Hematopoietic multipotent progenitor cell treated with erythropoietin and hydrocortisone succinate and interleukin-3 and kit ligand, for 8 days (in vitro differentiated cells): ENCODE data around the gene PRL.

Source experiments
- DNase-seq: peaks from one replicate; pipeline ENCODE4 v3.0.0-alpha.2; 2015

The PRL gene

DNA sequence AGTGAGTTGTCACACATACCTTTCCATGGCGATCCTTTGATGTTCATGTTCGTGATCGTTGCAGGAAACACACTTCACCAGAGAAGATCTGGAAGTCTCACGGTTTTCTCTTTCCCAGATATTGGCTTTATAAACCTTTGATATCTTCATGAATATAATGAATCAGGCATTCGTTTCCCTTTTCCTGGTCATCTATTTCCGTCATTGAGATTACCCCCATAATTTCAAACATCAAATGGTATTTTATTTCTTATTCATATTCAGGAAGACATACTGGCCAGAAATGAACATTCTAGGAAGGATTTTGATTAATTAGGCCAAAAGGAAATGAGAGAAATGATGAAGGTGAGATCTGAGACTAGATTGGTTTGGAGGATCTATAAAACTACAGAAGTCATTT, at the start of gene PRL:
Gene PRL (minus strand): TSS at position 101 of the 400 bp plus-strand sequence. CDS start 54 bp downstream, at position 47.
- DNase-seq: no peak

GRCh38 chr6:22343864-22344263, 47.0 kb upstream of the PRL start:
- DNase-seq: no peak

DNA sequence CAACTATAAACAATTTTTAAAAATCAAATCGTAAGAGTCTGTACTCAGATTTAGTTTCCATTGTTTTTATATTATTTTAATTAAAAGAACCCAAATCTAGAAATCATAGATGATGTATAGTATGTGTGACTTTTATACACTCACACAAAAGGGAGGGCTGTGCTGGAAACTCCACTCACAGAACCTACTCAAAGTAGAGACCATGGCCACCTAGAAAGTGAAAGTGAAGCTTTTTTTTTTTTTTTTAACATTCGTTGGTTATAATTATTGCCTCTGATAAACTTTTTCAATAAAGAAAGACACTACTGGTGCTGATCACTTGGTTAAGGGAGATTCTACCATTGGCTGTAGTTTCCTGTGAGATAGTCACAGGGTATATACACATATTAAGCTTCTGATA, 37.9 kb upstream of the PRL start:
- DNase-seq: no peak

DNA sequence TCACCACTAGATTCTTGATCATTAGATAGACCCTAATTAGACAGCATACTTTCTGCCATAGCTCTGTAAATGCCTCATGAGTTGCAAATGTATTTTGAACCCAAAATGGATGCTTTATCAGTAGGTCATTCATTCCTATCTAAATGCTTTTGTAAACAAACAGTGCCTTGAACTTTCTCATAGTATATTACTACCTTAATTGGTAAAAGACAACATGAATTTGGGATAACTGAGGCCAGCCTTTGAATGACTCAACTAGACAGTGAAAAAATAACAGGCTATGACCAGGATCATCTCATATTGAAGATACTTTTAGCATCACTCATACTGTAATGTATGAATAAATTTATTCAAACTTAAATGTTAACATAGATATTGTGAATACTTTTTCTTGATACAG, 37.0 kb upstream of the PRL start:
- no peak for DNase-seq

GRCh38 chr6:22332711-22333110, 35.9 kb upstream of the PRL start:
- no peak for DNase-seq

GRCh38 chr6:22332216-22332615, 35.4 kb upstream of the PRL start:
- no peak for DNase-seq

GRCh38 chr6:22330941-22331340, 34.1 kb upstream of the PRL start:
- no peak for DNase-seq

GRCh38 chr6:22328474-22328873, 31.6 kb upstream of the PRL start:
- DNase-seq: no peak

DNA sequence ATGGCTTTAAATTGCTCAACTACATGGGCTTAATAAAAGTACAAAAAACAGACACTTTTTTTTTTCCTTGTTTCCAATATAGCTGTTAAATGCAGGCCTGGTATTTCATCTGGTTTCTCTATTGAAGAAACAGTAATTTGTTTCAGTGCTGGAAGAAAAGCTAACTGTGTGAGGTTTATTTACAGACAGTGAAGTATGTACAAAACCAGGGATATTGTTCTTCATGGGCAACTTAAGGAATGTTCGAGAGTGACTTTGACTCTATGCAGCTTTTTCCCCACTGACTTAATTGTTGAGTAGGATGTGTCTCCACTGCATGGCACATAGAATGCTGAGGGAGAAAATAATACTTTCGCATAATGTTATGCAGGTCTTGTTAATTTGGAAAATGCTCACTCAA, 31.0 kb upstream of the PRL start:
- no peak for DNase-seq

DNA sequence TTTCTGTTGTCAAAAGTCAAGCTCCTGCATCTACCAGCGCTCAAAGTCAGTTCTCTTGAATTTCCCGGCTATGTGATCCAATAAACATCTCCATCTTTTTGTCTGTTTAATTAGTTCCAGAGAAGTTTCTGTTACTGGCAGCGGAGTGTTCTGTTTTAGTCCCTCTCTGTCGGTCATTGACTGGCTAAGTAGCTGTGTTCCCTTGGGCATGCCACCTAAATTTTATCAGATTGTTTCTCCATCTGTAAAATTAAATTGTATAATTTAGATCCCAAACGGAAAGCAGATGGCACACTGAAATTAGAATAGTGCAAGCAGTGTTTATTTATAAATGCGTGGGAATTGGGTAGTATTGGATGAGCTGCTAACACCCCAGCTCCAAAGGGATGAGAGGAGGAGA, 29.7 kb upstream of the PRL start:
- DNase-seq: no peak

GRCh38 chr6:22325481-22325880, 28.6 kb upstream of the PRL start:
- DNase-seq: no peak

GRCh38 chr6:22323848-22324247, 27.0 kb upstream of the PRL start:
- DNase-seq: no peak

DNA sequence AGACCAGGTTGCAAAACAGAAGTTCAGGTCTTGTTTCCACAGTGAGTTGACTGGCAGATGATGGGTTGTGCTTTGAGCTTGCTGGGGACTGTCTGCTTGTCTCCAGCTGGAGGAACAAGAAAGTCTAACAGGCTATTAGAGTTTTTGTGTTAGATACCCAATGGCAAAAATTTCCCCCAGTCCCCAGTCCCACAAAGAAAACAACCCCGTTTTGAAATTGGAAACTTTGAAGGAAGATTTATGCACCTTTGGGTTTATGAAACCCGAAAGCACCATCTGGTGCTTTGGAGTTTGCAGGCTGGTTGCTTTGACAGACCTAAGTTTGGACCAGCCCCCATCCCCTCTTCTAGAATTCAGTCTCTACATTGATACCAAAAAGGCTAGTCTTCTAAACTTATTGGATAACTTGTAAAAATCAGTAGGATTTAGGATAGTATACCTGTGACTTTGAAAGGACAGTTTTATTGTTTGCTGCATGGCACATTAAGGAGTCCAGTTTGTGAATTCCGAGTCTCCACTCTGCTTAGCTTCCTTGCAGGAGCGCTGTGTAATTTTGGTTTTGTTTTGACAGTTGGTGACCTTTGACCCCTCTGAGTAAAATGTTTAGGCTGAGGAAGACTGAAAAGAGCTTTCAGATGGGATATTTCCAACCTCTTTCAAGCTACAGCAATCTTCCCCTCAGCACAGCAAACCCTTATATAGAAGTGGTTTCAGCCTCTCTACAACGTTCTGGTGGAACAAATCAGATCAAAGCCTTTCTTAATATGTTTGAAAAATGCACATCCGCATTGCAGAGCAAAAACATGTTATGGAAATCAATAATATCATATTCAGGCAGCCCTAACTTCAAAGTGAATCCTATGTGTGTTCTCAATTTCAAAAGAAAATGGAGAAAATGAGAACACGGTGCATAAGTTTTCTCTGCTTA, 25.5 kb upstream of the PRL start:
- DNase-seq: no peak

GRCh38 chr6:22320750-22321149, 23.9 kb upstream of the PRL start:
- DNase-seq: no peak

DNA sequence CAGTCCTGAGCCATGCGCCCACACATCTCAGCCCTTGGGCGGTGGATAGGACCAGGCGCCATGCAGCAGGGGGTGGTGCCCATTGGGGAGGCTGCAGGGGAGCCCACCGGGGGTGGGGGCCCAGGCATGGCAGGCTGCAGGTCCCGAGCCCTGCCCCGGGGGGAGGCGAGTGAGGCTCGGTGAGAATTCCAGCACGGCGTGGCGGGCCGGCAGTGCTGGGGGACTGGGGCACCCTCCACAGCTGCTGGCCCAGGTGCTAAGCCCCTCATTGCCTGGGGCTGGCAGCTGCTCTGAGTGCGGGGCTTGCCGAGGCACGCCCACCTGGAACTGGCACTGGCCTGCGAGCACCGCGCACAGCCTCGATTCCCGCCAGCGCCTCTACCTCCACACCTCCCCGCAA, 21.6 kb upstream of the PRL start:
- DNase-seq: no peak

DNA sequence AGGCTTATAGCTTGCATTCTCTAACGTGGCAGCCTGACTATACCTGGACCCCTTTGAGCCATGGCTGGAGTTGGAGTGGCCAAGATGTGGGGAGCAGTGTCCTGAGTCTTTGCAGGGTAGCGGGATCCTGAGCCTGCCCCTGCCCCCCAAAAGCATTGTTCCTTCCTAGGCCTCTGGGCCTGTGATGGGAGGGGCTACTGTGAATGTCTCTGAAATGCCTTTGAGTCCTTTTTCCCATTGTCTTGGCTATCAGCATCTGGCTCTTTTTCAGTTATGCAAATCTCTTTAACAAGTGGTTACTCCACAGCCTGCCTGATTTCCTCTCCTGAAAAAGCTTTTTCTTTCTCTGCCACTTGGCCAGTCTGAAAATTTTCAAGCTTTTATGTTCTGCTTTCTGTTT, 17.0 kb upstream of the PRL start:
- no peak for DNase-seq

- DNase-seq: no peak
Measured at GRCh38 chr6:22308939-22309338, 12.1 kb upstream of the PRL start.

DNA sequence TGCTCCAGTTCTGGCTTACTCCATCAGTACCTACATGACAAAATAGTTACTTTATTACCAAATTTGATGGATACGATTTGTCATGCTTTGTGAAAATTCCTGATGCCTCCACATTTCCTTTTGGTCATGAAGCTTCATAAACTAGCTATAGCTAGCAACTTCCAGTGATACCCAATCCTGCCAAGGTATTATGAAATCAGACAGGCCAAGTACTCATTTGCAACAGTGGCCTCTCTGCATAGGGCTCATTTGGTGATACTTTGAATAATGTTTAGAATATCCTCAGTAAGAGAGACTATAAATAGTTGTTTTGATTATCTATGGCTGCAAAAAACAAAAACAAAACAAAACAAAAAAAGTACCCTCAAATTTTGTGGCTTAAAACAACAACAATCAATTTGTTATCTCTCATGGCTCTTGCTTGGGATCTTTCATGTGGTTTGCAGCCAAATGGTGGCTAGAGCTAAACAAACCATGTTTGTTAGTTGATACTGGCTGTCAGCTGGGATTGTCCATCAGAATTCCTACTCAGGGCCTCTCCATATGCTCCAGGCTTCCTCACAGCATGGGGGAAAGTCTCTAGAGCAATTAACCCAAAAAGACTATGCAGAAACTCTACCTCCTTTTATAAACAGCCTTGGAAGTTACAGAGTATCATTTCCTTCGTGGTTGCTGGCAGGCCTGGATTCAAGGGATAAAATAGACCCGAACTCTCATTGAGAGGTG, 10.1 kb upstream of the PRL start:
- DNase-seq: no peak

GRCh38 chr6:22302838-22303237, 6.0 kb upstream of the PRL start:
- DNase-seq: no peak

DNA sequence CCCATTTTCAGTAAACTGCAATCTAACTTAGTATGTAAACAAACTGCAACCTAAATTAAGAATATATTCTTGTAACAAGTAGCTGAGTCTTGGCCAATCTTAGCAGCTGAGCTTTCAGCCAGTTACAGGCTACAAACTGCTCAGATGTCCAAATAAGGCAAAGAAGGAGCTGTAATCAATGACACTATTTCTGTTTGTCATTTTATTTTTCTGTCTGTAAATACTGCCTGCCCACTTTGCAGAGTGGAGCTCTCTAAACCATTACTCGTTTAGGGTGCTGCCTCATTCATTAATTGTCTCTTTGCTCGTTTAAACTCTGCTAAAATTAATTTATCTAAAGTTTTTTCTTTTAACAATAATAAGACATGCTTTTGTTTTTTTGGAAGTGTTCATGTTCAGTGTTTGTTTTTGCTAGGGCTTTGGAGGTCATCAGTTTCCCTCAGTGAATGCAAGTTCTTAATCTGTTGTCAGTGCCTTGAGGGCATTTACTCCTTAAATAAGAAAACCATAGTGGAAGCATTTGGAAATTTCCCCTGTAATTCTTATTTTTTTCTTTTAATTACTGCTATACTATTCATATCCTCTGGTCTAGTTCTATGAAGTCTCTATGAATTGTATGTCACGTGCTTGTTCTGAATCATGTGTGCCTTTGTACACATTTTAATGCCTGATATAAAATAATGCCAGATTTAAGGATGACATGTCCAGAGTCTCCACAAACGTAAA, 3.6 kb upstream of the PRL start:
- no peak for DNase-seq

DNA sequence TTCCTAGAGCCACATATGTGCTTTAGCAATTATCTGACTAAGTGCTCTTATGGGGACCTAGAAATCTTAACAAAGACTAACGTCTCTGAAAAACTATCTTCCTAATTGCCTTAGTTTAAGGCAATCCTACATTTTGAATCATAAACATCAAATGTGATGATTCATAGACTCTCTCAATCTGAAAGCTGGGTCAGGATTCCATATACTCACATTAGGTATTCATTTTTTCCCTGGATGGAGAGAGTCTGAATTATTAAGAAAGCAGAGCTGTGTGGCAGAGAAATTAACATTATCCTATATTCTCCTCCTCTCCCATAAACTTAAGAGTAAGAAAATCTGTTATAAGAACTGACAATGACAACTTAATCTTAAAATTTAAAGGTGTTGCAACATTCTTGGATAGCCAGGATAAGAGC, 1.6 kb upstream of the PRL start:
- no peak for DNase-seq

GRCh38 chr6:22296067-22296466, 769 bp downstream of the PRL start:
- DNase-seq: no peak

- no peak for DNase-seq
Measured at GRCh38 chr6:22295145-22295544, 1.7 kb downstream of the PRL start.

GRCh38 chr6:22294301-22294700, 2.5 kb downstream of the PRL start:
- no peak for DNase-seq
